B cell (primary cell): Measurements from ENCODE around the gene TULP3. TPM values are rescaled to one million over a fixed set of nuclear protein-coding genes. Genes with fewer than 3 reads are reported as not detected.
A peak's percentile ranks its signal among the peaks of the same experiment; 100 is the strongest.

Experiments
- ATAC-seq: fragments of 200-7000 bp; cut with Tn5 transposase; one replicate; pipeline ENCODE4 v1.10.0; 2021; ENCODE audit warnings: low read depth, mild to moderate bottlenecking, moderate number of reproducible peaks, moderate library complexity
- CTCF ChIA-PET: fragments of 350-600 bp; sonication (Branson Sonifier 250); formaldehyde crosslinking; loops from one replicate; lab custom pipeline; 2021; ENCODE audit warnings: antibody characterized with exemption, inconsistent platforms; lab: Charles Lee
- POLR2A ChIA-PET: fragments of 350-600 bp; sonication (Branson Sonifier 250); formaldehyde crosslinking; loops from one replicate; lab custom pipeline; 2021; ENCODE audit warnings: antibody characterized with exemption; lab: Charles Lee
- DNase-seq: peaks from one replicate; pipeline ENCODE4 v3.0.0; 2013
- H2AFZ ChIP-seq: 2 replicates; pipeline ENCODE4 v1.6.1; 2012; ENCODE audit warnings: mild to moderate bottlenecking, low read depth, low read length; ENCODE audit not compliant: insufficient read depth, poor library complexity, severe bottlenecking
- H3K27ac ChIP-seq, 2 donors: 1 replicate in 1 of 2; 2 replicates in 1 of 2; pipeline ENCODE4 v1.5.1; 2012 to 2013; ENCODE audit warnings: low read length in 2 of 2, mild to moderate bottlenecking in 2 of 2, moderate library complexity in 1 of 2
- H3K27me3 ChIP-seq, 4 experiments: fragments of 200-600 bp in 1 of 4; sonication (generic) in 1 of 4; replicated peaks in 1 of 4; 1 replicate in 2 of 4; 2 replicates in 2 of 4; pipeline versions ENCODE4 v1.6.1 to v1.7.0; 2013 to 2016; ENCODE audit warnings: low read length in 3 of 4, mild to moderate bottlenecking in 2 of 4, mixed read lengths in 1 of 4, moderate library complexity in 1 of 4; ENCODE audit not compliant: insufficient read depth in 4 of 4, control insufficient read depth in 3 of 4; ENCODE audit errors: control extremely low read depth in 1 of 4
- H3K36me3 ChIP-seq, 2 experiments: replicated peaks in 1 of 2; 1 replicate in 1 of 2; 2 replicates in 1 of 2; pipeline versions ENCODE4 v1.6.1 to v1.7.1; 2013; ENCODE audit warnings: low read length in 1 of 2; ENCODE audit not compliant: insufficient read depth in 2 of 2, control insufficient read depth in 1 of 2; ENCODE audit errors: control extremely low read depth in 1 of 2, extremely low read depth in 1 of 2
- H3K4me1 ChIP-seq, 2 donors: fragments of 200-600 bp in 1 of 2; sonication (generic) in 1 of 2; 1 replicate in 1 of 2; 2 replicates in 1 of 2; pipeline versions ENCODE4 v1.5.1 to v1.6.1; 2013 to 2017; ENCODE audit warnings: low read length in 2 of 2; ENCODE audit not compliant: control insufficient read depth in 2 of 2, insufficient read depth in 2 of 2
- H3K4me2 ChIP-seq: replicated peaks from 2 replicates; pipeline ENCODE3; 2012; ENCODE audit warnings: mild to moderate bottlenecking, low read depth, low read length; ENCODE audit not compliant: poor library complexity, severe bottlenecking
- H3K4me3 ChIP-seq, 5 experiments: fragments of 200-600 bp in 1 of 5; sonication (generic) in 1 of 5; 1 replicate in 3 of 5; 2 replicates in 2 of 5; pipeline versions ENCODE4 v1.5.1 to v1.7.0; 2011 to 2016; ENCODE audit warnings: low read length in 4 of 5, mild to moderate bottlenecking in 4 of 5, low read depth in 2 of 5, control low read depth in 1 of 5, moderate library complexity in 1 of 5; ENCODE audit not compliant: insufficient read depth in 1 of 5; ENCODE audit errors: control extremely low read depth in 1 of 5, extremely low read depth in 1 of 5
- H3K79me2 ChIP-seq: fragments of 200-600 bp; sonication (generic); one replicate; pipeline ENCODE4 v1.6.0; 2016; ENCODE audit warnings: low read length; ENCODE audit not compliant: control insufficient read depth, insufficient read depth
- H3K9ac ChIP-seq: fragments of 200-600 bp; sonication (generic); 2 replicates; pipeline ENCODE4 v1.6.1; 2017; ENCODE audit warnings: mild to moderate bottlenecking, low read length, moderate library complexity
- H3K9me3 ChIP-seq, 3 donors: one replicate each; pipeline versions ENCODE4 v1.6.1 to v1.7.1; 2013; ENCODE audit warnings: low read length in 2 of 3; ENCODE audit not compliant: control insufficient read depth in 2 of 3, insufficient read depth in 1 of 3; ENCODE audit errors: control extremely low read depth in 1 of 3
- H4K20me1 ChIP-seq: 2 replicates; pipeline ENCODE4 v1.6.0; 2012; ENCODE audit warnings: mild to moderate bottlenecking, low read length; ENCODE audit not compliant: insufficient read depth, control insufficient read depth, poor library complexity, severe bottlenecking
- H3K27ac Mint-ChIP-seq: one replicate; pipeline ENCODE4 v1.8.0; 2021; ENCODE audit warnings: mixed read lengths
- H3K27me3 Mint-ChIP-seq: one replicate; pipeline ENCODE4 v1.8.0; 2021; ENCODE audit warnings: mixed read lengths
- H3K4me1 Mint-ChIP-seq: one replicate; pipeline ENCODE4 v1.8.0; 2021; ENCODE audit warnings: mixed read lengths
- H3K4me3 Mint-ChIP-seq: one replicate; pipeline ENCODE4 v1.8.0; 2021; ENCODE audit warnings: mixed read lengths
- H3K9me3 Mint-ChIP-seq: one replicate; pipeline ENCODE4 v1.8.0; 2022; ENCODE audit warnings: mixed read lengths; ENCODE audit not compliant: insufficient read depth
- CTCF ChIP-seq: fragments of 200-600 bp; IDR thresholded peaks from one replicate; pipeline ENCODE4 v1.8.0; 2022; ENCODE audit warnings: antibody characterized with exemption, mild to moderate bottlenecking
- EZH2 ChIP-seq: IDR thresholded peaks from 2 replicates; pipeline ENCODE4 v1.6.1; 2012; ENCODE audit warnings: borderline replicate concordance, low read depth, mild to moderate bottlenecking, moderate library complexity, low read length; ENCODE audit not compliant: insufficient read depth, poor library complexity, severe bottlenecking
- WGBS: methylation state at CpG from one replicate; pipeline ENCODE4 v1.1.5; 2013; ENCODE audit warnings: missing lambda C conversion rate; ENCODE audit not compliant: insufficient coverage; 5-methylcytosine and 5-hydroxymethylcytosine counted together
- intact Hi-C: fragments of 100-400 bp; cut with micrococcal nuclease; formaldehyde crosslinking; loops from one replicate; pipeline ENCODE4 v1.10.0; 2022
- polyA plus RNA-seq: library from polyadenylated mRNA; depleted of rRNA; stranded (reverse); fragments of >200 nt; gene quantifications from 2 replicates; pipeline ENCODE4 v1.2.3, GENCODE V29; 2012
- total RNA-seq, 2 donors: library from RNA; stranded (reverse); fragments of 120-200 nt in 1 of 2; gene quantifications; 1 replicate in 1 of 2; 2 replicates in 1 of 2; pipeline versions ENCODE4 v1.2.3 to v1.2.4, GENCODE V29; 2013 to 2022

Gene TULP3
- total and polyA plus RNA-seq, 2 donors (not counting 1 experiment from before 2014, with no cell fraction given) = 8.3 to 9.2 TPM

- Histone ChIP-seq H3K36me3 (no peaks in the 10 kb centered on the region), H4K20me1 (no peaks in the 10 kb centered on the region), H3K27ac (peak overlapping the region; percentile 90 to 91), H3K9ac (peak overlapping the region; percentile 90), H2AFZ (peak overlapping the region; percentile 86), H3K27me3 (no peaks in the 10 kb centered on the region), H3K9me3 (no peaks in the 10 kb centered on the region), H3K4me2 (peak overlapping the region; percentile 98), H3K4me3 (peak overlapping the region; percentile 81 to 98 (median 88)), H3K79me2 (peaks cover 56% of the 10 kb centered on the region), H3K4me1 (peaks cover 17 to 23% of the 10 kb centered on the region in 2 donors)
- peak; percentile 71 for DNase-seq
- WGBS = 50% methylated on average over 13 of the region's 16 CpGs
- Mint-ChIP-seq H3K4me3 (peak overlapping the region; percentile 97), H3K4me1 (peaks cover 30% of the 10 kb centered on the region), H3K27me3 (no peaks in the 10 kb centered on the region), H3K27ac (peak overlapping the region; percentile 96), H3K9me3 (no peaks in the 10 kb centered on the region)
- no peak for TF ChIP-seq EZH2
- no peak for TF ChIP-seq CTCF
- CTCF ChIA-PET = interaction anchor here (0.9 to 1.3 kb wide), 3 partner anchors 23 to 165 kb away, joined by 3 read pairs; partner anchors contain the start of gene ITFG2
- ATAC-seq = peak; percentile 40
- POLR2A ChIA-PET = interaction anchor here (0.6 to 0.9 kb wide), 3 partner anchors 12 to 1515 kb away, joined by 3 to 7 read pairs (median 6); partner anchors contain the start of gene TULP3
- intact Hi-C loops = loop anchor here (1.0 to 5.0 kb wide), 3 partner anchors 12 to 81 kb away; partner anchors contain the start of genes ITFG2 and TULP3
Observed at GRCh38 chr12:2877953-2878732, 12.5 kb upstream of the TULP3 start.

- CTCF ChIA-PET = no interaction called here
- H3K79me2 ChIP-seq = peaks cover 56% of the 10 kb centered on the region
- 94% methylated on average over 3 of the region's 3 CpGs for WGBS
- POLR2A ChIA-PET = no interaction called here
- no peak for ATAC-seq
- Mint-ChIP-seq H3K27ac (no peak overlapping the region), H3K9me3 (no peaks in the 10 kb centered on the region), H3K4me3 (peak overlapping the region; percentile 29), H3K27me3 (no peaks in the 10 kb centered on the region), H3K4me1 (peaks cover 35% of the 10 kb centered on the region)
- H3K9me3 ChIP-seq = no peaks in the 10 kb centered on the region
- no peaks in the 10 kb centered on the region for H3K27me3 ChIP-seq
- H3K4me2 ChIP-seq = no peak overlapping the region
- H3K27ac ChIP-seq = no peak overlapping the region
- H4K20me1 ChIP-seq = peaks cover 3% of the 10 kb centered on the region
- no peak for DNase-seq
- no peak overlapping the region for H3K4me3 ChIP-seq
- H3K9ac ChIP-seq = no peak overlapping the region
- H2AFZ ChIP-seq = no peak overlapping the region
- no peaks in the 10 kb centered on the region for H3K36me3 ChIP-seq
- intact Hi-C loops = loop anchor here (5.0 kb wide), 1 partner anchor 83 kb away; no protein-coding TSS in a partner anchor
- TF ChIP-seq EZH2 (no peak), CTCF (no peak)
- peaks cover 20 to 27% of the 10 kb centered on the region in 2 donors for H3K4me1 ChIP-seq
Observed at GRCh38 chr12:2879853-2880252, 10.8 kb upstream of the TULP3 start.
